ENCODE data around the gene RABEP1.

Gene RABEP1

DNA sequence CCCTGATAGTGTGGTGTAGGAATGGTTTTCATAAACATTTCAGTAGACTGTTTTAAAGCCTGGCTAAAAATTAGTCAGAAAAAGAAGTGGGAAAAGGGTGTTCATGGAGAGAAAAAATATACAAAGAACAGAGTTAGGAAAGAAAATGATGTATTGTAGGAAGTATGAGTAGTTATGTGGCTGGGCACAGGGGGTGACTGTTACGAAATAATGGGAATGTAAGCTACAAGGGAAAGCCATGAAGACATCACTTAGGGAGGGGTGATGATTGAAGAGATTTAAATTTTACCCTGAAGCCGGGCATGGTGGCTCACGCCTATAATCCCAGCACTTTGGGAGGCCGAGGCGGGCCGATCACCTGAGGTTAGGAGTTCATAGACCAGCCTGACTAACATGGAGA is 82.1 kb downstream of the RABEP1 start:
- DNase-seq (ENCODE audit: low read depth) = no peak

DNA sequence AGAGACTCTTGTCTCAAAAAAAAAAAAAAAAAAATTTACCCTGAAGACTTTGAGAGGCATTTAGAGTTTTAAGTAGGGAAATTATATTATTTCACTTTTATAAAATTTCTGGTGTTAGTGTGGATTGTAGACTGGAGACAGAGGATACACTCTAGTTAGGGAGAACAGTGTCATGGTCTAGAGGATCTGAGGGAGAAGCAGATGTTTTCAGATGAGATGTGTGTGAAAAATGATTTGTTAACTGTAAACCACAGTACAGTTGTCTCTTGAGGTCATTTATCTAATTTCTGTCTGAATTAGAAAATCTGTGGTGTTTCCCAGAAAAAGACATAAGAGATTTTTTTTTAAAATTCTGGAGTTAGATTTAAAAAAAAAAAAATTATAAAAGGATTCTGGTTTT is 82.6 kb downstream of the RABEP1 start:
- no peak for DNase-seq (ENCODE audit: low read depth)

DNA sequence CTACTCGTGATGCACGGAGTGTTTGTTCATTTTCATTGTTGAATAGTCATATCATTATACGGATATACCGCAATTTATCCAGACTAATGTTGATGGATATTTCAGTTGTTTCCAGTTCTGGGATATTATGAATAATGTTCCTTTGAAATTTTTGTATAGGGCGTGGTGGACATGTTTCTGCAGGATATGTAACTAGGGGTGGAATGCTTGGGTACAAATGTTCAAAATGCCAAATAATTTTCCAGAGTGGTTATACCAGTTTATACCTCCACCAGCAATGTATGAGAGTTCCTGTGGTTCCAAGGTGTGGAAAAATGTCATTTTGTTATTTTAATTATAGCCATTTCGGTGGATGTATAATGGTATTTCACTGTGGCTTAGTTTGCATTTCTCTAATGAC is 83.7 kb downstream of the RABEP1 start:
- DNase-seq (ENCODE audit: low read depth) = no peak

DNA sequence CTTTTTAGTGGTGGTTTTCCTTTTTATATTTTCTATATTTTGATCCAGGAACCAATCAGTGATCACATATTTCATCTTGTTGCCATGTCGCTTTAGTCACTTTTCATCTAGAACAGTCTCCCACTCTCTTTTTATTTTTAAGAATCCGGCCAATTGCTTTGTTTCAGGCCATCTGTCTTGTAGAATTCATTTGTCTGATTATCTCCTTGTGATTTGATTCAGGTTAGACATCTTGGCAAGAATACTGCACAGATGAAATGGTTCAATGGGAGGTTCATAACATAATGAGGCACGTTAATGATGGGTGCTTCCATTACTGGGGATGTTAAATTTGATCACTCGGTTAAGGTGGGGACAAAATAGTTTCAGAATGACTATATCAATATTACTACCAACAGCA is 88.3 kb downstream of the RABEP1 start:
- no peak for DNase-seq (ENCODE audit: low read depth)

DNA sequence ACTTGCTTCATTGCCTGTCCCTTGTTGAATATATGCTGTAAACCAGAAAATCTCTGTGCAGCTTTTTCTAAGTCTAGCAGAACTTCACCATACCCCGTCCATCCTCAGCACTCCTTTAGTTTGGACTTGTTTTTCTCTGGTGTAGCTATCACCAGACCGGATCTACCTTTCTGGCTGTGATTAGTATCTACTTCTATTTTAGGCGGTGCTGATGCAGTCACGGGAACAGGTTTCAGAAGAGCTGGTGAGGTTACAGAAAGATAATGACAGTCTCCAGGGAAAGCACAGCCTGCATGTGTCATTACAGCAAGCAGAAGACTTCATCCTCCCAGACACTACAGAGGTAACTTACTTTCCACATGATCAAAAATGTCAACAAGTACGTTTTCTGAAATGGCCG is 91.0 kb downstream of the RABEP1 start:
- DNase-seq (ENCODE audit: low read depth) = no peak

DNA sequence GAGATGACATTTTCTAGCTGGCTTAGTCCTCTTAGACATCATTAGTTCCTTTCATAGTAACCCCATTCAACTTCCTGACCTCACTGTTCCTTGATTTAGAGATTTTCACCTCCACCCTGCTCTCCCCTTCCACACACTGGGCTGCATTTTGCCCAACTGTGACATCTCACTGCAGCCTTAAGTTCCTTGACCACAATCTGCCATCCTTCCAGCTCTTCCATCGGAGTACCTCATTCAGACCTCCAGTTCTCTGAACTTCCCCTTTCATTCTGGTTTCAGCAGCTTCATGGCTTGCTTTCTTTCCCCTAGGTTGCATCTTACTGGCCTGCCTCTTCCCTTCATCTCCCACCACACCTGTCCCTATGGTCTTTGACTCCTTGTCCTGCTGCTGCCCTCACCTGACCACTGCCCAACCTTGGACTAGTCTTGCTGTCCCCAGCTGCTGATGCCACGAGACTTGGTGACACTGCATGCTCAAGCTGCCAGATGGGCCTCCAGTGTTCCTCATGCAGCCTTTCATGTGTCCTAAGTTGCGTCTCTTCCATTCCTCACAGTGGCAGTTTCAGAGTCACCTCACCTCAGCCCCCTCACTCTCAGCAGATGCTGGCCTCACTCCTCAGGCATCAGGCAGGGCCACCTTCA is 96.6 kb downstream of the RABEP1 start:
- no peak for DNase-seq (ENCODE audit: low read depth)

DNA sequence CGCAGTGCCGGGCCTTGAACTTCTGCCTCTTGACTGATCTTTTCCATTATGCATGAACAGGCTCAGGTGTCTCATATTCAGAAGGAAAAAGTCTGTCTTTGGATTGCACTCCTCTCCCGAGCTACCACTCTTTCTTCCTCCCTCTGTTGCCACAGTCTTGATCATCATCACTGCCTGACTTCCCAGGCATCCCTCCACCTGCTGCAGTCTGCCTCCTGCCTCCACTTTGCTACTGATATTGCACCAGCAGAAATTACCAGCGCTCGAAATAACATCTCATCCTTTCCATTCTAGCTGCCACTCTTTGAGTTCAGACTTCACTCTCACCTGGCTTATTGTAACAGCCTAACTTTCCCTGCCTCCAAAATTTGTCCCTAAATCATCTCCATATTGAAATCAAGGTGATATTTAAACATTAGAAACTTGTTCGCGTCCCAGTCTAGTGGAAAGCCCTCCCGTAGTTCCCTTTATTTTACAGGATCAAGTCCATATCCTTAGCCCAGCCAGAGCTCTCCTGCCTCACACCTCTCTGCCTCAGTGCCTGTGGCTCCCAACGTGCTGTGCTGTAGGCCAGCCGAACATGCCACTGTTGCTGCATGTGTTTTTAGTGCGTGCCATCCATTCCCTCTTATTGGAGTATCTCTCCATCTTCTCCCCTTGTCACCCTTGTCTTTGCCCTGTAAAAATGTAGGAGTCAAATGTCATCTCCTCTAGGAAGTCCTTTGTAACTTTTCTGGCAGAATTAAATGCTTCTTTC is 97.4 kb downstream of the RABEP1 start:
- DNase-seq (ENCODE audit: low read depth) = no peak

DNA sequence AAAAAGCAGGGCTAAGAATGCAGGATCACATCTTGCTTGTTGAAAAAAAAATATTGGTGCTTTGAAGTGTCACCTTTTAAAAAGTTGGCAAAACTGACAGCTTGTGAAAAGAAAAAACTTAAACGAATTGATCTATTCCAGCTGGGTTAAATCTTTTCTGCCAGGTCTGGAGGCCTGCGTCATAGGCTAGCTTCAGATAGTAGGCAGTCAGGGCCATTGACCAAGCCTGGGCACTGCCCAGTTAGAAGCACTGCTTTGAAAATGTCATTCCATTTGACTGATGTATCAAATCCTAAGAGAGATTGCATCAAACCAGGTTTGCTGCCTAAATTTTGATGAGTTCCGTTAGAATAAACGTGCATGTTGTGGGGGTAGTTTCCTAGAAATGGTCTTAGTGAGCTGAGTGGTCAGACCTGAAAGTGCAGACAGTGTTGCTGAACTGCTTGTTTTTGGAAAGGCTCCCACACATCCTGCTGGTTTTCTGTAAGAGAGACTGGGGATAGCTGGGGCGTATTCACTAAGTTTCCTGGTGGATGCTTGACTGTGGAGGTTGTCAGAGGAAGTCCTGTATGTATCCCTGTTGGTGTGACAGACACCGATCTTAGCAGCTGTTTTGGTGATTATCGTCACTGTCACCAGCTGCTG is 98.5 kb downstream of the RABEP1 start:
- DNase-seq (ENCODE audit: low read depth) = no peak

DNA sequence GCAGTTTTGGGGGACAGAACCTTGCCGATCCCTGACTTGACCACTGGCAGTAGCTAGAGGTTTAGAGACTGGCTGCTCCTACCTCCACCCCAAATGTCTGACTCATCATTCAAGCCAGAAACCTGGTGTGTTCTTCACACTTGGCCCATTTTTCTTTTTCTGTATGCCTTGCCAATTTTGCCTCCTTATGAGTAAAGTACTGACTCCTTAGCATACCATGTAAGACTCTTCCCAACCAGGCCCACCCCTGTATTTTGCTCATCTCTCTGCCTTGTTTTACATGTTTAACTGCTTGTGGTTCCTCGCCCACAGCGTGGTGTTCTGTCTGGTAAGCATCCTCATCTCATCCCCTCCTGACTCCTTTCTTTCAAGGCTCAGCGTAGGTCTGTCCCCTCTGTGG is 99.5 kb downstream of the RABEP1 start:
- DNase-seq (ENCODE audit: low read depth) = no peak

DNA sequence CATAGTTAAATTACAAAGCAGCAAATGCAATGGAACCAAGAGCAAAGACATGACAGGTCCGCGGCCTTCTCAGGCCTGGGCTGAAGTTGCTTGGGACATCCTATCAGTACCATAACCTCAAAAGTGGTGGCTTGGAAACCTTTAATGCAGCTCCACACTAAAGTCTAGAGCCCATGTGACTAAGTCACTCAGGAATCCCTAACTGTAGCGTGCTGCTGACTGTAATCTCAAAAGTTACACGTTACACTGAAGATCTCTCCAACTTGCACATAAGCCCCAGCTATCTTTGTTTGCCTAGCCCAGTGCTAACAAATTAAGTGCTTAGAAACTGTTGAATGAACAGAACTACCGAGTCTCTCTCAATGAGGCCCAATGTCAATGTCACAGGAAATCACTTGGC is 109.6 kb downstream of the RABEP1 start:
- no peak for DNase-seq (ENCODE audit: low read depth)

DNA sequence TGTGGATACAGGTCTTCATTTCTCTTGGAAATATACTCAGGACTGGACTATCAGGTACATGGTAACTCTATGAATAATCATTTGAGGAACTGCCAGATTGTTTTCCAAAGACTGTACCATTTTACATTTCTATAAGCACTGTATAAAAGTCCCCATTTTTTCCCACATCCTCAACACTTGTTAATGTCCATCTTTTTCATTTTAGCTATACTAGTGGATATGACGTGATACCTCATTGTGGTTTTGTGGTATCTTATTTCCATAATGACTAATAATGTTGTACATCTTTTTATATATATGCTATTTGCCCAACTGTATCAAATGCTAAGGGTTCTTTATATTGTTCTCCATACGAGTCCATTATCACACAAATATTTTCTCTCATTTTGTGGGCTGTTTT is 114.5 kb downstream of the RABEP1 start:
- DNase-seq (ENCODE audit: low read depth) = no peak

DNA sequence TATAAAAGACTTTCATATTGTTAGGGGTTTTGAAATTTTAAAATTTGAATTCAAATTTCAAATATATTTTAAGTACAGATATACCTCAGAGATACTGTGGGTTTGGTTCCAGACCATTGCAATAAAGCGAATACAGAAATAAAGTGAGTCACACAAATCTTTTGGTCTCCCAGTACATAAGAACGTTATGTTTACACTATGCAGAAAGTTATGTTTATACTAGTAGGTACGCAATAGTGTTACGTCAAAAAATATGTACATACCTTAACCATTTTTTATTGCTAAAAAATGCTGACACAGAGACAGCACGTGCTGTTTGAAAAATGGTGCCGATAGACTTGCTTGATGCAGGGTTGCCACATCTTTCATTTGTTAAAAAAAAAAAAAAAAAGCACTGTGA is 117.7 kb downstream of the RABEP1 start:
- DNase-seq (ENCODE audit: low read depth) = no peak

DNA sequence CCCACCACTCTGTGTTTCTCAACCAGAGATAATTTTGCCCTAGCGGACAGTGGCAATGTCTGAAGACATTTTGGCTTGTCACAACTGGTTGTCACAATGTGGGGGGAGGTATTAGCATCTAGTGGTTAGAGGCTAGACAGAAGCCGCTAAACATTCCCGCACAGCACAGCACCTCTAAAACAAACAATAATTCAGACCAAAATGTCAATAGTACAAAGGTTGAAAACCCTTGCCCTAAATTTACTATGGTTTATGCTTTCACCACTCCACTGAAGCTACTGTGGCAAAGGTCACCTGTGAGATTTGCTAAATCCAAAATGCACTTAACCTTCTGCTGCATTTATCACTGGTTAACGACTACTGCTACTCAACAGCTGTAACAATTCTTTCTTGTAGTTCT is 123.3 kb downstream of the RABEP1 start:
- no peak for DNase-seq (ENCODE audit: low read depth)

DNA sequence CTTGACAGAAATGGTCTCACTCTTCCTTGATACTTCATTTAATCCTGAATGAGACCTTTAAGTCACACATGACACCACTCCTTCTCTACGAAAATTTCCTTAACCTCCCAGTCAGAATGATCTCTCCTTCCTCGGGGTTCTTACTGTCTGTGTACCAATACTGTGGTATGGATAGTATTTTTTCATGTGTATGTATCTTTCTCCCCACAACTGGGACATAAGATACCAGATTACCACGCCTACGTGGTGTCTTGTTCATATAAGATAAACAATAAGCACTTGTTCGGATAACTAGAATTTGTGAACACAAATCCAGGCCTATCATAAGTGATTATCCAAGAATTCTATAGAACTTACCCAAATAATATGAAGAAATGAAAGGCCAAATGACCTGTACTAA is 126.1 kb downstream of the RABEP1 start:
- no peak for DNase-seq (ENCODE audit: low read depth)

DNA sequence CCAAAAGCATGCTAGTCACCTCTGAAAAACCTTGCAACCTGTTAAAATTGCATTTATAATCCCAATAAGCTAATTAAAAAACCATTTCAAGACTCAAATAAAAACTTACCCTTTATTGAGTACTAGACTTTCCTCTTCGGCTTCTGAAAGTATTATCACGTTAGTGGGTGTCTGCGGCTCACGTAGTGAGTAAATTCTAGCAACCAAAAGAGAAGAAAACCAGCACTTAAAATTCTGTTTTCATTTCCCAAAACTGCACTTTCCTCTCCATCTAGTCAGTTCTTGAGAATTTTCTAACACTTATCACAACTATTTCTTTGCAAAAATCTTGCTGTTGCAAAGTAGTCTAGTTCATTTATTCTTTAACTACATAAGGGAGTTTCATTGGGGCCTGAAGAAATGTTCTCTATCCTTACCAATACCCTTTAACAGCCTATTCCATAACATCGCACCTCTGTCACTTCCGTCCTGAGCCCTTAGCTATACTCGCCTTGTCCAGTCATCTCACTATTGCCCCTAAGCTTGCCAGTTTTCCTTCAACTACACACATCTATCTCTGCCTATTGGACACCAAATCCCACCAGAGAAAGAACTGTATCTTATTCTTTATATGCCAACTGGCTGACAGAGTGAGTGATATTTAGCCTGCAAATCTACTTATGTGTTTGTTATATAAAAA is 128.6 kb downstream of the RABEP1 start:
- no peak for DNase-seq (ENCODE audit: low read depth)

DNA sequence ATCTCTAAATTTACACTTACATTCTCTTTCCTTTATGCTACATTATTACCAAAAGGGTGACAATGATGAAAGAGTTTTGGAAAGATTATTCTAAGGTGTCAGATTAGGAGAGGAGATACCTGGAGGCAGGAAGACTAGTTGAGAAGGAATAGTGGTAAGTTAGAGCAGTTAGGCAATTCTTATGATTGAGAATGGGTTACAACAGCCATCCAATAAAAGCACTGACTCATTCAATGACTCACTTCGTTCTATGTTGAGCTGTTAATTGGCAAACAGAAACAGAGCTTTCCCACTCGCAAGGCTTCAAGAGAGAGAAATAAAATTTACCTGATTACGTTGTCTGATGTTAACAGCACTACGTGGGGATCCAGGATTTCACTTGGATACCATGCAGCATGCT is 131.6 kb downstream of the RABEP1 start:
- DNase-seq (ENCODE audit: low read depth) = no peak

DNA sequence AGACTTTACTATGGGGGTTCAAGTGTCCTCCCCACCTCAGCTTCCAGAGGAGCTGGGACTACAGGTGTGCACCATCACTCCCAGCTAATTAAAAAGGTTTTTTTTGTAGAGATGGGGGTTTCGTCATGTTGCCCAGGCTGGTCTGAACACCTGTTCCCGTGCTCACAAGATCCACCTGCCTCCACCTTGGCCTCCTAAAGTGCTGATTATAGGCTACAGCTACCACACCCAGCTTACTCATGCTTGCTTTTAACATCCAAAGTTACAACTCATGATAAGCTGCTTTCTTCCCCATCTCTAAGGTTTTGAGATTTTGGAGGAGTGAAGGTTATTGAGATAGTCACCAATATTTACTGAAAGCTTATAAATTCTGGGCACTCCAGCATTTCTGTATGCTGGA is 134.8 kb downstream of the RABEP1 start:
- no peak for DNase-seq (ENCODE audit: low read depth)

DNA sequence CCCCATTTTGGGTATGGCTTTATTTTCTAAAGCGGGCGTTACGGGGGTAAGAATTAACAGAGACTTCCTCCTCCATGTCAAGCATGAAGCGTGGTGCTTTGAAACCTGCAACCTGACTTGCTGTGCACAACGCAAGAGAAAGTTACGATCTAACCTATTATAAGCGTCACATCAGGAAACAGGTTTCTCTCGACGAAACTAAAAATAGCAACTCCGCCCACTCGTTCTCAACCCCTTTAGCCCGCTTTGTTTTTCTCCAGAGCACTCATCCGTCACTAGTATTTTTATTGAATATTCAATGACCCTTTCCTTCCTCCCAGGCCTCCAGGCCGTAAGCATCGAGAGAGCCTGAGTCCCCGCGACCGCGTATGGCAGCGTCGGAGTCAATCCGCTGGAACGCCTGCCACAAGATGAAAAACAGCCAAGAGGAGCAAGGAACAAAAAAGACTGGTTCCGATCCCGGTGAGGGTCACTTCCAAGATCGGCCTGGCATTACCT is 136.8 kb downstream of the RABEP1 start:
- no peak for DNase-seq (ENCODE audit: low read depth)

DNA sequence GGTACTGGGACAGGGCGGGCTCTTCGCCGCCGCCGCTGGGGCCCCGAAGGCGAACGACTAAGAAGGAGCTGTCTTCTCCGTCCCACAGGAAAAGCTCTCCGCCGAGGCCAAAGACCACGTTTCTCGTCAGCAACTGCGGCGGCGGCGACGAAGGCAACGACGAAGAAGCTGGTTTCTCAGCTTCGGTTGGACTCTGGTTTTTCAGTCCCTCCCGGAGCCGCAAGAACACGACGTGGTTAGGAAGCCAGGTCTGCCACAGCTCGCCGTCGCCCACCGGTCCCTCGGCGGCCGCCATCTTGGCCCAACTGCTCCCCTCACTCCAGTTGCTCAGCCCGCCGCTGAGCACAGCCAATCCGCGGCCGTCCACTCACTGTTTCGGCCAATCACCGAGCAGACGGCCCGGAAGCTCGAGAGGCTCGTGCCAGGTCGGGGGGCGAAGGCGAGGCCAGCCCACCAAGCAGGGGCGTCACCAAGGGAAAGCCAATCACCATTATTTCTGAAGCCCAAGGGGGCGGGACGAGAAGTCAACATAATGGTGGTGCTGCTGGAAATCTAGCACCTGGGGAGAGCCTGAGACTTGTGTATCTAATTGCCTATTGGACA is 137.4 kb downstream of the RABEP1 start, which contains the start of gene NUP88:
Gene NUP88 (minus strand): TSS at position 307 of the 603 bp plus-strand sequence. CDS start 12 bp downstream, at position 295.
- peak; percentile 91 for DNase-seq (ENCODE audit: low read depth)

DNA sequence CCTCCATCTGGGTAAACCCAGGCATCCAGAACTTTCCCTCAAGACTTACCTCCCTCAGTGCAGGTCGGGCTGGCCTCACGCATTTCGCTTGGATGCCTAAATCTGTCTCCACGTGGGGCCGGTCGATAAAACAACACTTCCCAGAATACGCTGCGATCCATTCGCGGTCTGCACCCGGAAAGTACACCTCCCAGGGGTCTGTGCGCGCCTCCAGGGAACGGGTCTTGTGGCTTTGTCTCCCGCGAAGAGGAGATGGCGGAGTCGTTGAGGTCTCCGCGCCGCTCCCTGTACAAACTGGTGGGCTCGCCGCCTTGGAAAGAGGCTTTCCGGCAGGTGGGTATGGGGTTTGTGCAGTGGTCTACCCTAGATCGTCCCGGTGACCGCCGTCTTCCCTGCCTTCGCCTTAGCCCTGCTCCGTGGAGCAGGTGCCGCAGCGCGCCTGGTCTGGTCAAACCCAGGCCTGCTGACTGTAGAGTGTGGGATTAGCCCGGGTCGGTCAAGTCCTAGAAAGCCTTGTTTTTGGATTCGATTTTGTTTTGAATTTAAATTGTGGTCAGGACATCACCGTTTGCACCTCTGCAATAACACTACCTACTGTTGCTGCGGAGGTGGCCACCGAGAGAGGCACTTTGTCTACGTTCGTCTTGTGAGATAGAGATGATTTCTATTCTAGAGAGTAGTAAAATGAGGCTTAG is 138.0 kb downstream of the RABEP1 start, which contains the start of gene RPAIN:
Gene RPAIN (plus strand): TSS at position 224 of the 695 bp plus-strand sequence. CDS start 29 bp downstream, at position 253.
- DNase-seq (ENCODE audit: low read depth) = peak; percentile 65

DNA sequence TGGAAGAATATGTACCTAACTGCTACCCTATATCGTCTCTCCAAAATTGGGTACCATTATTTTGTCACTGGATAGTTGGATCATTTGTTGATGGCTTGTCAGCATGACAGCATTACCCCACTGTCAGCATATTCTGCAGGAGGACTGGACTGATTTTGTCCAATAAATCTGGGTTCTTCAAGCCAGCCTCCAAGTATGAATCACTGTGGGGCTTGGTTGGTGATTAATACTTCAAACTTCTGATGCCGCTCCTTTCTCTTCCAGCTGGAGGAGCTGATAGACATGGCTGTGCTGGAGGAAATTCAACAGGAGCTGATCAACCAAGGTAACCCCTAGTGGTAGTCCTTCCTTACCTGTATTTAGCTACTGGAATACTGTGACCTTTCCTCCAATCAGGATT is 140.4 kb downstream of the RABEP1 start:
- no peak for DNase-seq (ENCODE audit: low read depth)

Data from stimulated activated CD8-positive, alpha-beta memory T cell treated with anti-CD3 and anti-CD28 coated beads, Interleukin-15, amount 100 ng/mL, for 1 hour (primary cell).